Measurements from ENCODE around the gene DPP10. TPM values are rescaled to one million over a fixed set of nuclear protein-coding genes. Genes with fewer than 3 reads are reported as not detected.

The DPP10 gene
- total RNA-seq, 1 donor from 2014 or later: 1.1 TPM

DNA sequence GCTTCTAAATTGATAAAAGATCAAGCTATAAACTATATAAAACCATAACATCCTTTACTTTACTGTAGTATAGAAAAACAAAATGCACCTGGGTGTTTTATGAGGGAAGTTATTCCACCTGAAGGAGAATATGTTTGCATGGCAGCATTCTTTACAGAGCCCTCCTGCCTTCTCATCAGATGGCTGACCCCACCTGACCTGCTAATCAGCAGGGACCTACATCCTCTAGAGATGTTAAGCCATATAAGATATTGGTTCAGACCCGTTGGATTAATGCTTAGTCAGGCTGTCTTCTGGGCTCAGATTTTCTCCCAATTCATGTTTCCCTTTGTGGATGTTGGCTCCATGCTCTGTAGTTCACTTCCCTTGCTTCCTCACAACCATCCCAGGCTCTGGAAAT lies 414.8 kb downstream of the DPP10 start:
- Histone ChIP-seq H2AFZ (ENCODE audit: low read depth, low read length) (no peak overlapping the region), H3K4me2 (ENCODE audit: low read length) (no peak overlapping the region), H3K36me3 (ENCODE audit: insufficient read depth, low read length) (no peaks in the 10 kb centered on the region), H3K27ac (ENCODE audit: low read depth, low read length) (no peak overlapping the region), H4K20me1 (ENCODE audit: insufficient read depth, low read length) (no peaks in the 10 kb centered on the region), H3K9me3 (ENCODE audit: insufficient read depth, low read depth, low read length) (no peaks in the 10 kb centered on the region), H3K4me1 (ENCODE audit: insufficient read depth, low read length) (no peaks in the 10 kb centered on the region), H3K9ac (ENCODE audit: low read length) (no peak overlapping the region), H3K79me2 (ENCODE audit: insufficient read depth, low read length) (no peaks in the 10 kb centered on the region), H3K27me3 (ENCODE audit: insufficient read depth, low read length) (no peaks in the 10 kb centered on the region), H3K4me3 (ENCODE audit: insufficient read depth, low read depth, low read length) (no peak overlapping the region)
- no peaks in the 10 kb centered on the region for H3K27me3 Mint-ChIP-seq (ENCODE audit: low read depth, unreplicated experiment)
- no peaks in the 10 kb centered on the region for H3K9me3 Mint-ChIP-seq (ENCODE audit: unreplicated experiment)
- TF ChIP-seq EZH2 (IDR thresholded peaks at IDR 0.05; ENCODE audit: insufficient read depth, low read length): no peak
- TF ChIP-seq, protein P1, sequence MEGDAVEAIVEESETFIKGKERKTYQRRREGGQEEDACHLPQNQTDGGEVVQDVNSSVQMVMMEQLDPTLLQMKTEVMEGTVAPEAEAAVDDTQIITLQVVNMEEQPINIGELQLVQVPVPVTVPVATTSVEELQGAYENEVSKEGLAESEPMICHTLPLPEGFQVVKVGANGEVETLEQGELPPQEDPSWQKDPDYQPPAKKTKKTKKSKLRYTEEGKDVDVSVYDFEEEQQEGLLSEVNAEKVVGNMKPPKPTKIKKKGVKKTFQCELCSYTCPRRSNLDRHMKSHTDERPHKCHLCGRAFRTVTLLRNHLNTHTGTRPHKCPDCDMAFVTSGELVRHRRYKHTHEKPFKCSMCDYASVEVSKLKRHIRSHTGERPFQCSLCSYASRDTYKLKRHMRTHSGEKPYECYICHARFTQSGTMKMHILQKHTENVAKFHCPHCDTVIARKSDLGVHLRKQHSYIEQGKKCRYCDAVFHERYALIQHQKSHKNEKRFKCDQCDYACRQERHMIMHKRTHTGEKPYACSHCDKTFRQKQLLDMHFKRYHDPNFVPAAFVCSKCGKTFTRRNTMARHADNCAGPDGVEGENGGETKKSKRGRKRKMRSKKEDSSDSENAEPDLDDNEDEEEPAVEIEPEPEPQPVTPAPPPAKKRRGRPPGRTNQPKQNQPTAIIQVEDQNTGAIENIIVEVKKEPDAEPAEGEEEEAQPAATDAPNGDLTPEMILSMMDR (IDR thresholded peaks at IDR 0.05; ENCODE audit: insufficient read depth, low read depth, low read length): no peak
- no peaks in the 10 kb centered on the region for H3K36me3 Mint-ChIP-seq (ENCODE audit: low read depth, unreplicated experiment)
- no peak overlapping the region for H3K27ac Mint-ChIP-seq (ENCODE audit: unreplicated experiment)
- FAIRE-seq (no peak), DNase-seq (ENCODE audit: low read depth) (no peak)
- H3K4me3 Mint-ChIP-seq (ENCODE audit: unreplicated experiment): no peak overlapping the region
- no peaks in the 10 kb centered on the region for H3K4me1 Mint-ChIP-seq (ENCODE audit: low read depth, unreplicated experiment)

DNA sequence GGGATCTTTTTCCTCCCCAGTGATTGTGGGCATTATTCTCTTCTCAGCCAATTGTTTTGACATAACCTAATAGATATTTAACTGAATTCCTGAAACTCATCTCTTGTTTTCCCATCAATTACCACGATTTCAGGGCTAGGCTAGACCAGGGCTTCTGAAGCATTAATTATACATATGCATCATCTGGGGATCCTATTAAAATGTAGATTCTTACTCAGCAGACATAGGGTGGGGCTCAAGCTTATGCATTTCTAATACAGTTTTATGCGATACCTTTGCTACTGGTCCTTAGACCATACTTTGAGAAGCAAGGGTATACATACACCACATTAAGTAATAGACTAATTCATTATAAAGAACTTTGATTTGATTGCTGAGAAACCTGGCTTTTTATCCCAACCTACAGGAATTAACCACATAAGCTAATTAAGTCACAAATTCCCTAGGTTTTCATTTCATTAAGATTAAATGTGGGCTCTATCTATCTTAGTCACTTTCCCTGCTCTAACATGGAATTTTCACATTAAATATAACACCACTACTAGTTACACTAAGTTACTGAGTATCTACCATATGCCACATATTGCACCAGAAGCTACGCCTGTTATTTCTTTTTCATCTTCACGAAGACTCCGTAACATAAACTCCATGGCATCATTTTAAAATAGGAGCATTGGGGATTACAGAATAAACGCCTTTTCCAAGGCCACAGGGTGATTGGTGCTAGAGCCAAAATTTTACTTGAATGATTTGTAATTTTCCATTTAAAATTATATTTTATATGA lies 417.5 kb downstream of the DPP10 start:
- Mint-ChIP-seq H3K4me3 (ENCODE audit: unreplicated experiment) (no peak overlapping the region), H3K27me3 (ENCODE audit: low read depth, unreplicated experiment) (no peaks in the 10 kb centered on the region), H3K36me3 (ENCODE audit: low read depth, unreplicated experiment) (no peaks in the 10 kb centered on the region), H3K27ac (ENCODE audit: unreplicated experiment) (no peak overlapping the region), H3K9me3 (ENCODE audit: unreplicated experiment) (no peaks in the 10 kb centered on the region), H3K4me1 (ENCODE audit: low read depth, unreplicated experiment) (no peaks in the 10 kb centered on the region)
- no peak overlapping the region for H3K27ac ChIP-seq (ENCODE audit: low read depth, low read length)
- H3K9me3 ChIP-seq (ENCODE audit: insufficient read depth, low read depth, low read length): no peaks in the 10 kb centered on the region
- no peak for TF ChIP-seq EZH2 (IDR thresholded peaks at IDR 0.05; ENCODE audit: insufficient read depth, low read length)
- TF ChIP-seq, protein P1 (IDR thresholded peaks at IDR 0.05; ENCODE audit: insufficient read depth, low read depth, low read length): no peak
- no peak overlapping the region for H3K4me3 ChIP-seq (ENCODE audit: insufficient read depth, low read depth, low read length)
- no peaks in the 10 kb centered on the region for H3K36me3 ChIP-seq (ENCODE audit: insufficient read depth, low read length)
- FAIRE-seq (no peak), DNase-seq (ENCODE audit: low read depth) (no peak)
- H3K27me3 ChIP-seq (ENCODE audit: insufficient read depth, low read length): no peaks in the 10 kb centered on the region
- H2AFZ ChIP-seq (ENCODE audit: low read depth, low read length): no peak overlapping the region
- H3K79me2 ChIP-seq (ENCODE audit: insufficient read depth, low read length): no peaks in the 10 kb centered on the region
- H3K4me1 ChIP-seq (ENCODE audit: insufficient read depth, low read length): no peaks in the 10 kb centered on the region
- H3K4me2 ChIP-seq (ENCODE audit: low read length): no peak overlapping the region
- H4K20me1 ChIP-seq (ENCODE audit: insufficient read depth, low read length): no peaks in the 10 kb centered on the region
- H3K9ac ChIP-seq (ENCODE audit: low read length): no peak overlapping the region

DNA sequence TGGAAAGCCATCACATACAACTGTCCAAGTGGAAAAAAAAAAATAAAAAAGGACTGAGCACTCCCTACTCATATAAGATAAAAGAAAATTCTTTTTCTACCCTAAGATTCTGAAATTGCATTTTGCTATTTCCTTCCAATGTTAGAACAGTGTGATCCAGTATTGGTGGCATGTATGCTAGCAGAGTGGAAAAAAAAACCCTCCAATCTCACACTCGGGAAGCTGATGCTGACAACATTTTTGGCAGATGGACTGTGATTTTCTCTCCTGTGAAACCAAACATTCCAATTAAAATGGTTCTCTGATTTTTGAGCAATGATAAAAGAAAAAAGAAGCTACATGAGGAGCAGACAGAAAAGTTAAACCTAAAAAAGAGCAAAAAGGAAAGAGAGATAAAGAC lies 419.8 kb downstream of the DPP10 start:
- Mint-ChIP-seq H3K36me3 (ENCODE audit: low read depth, unreplicated experiment) (no peaks in the 10 kb centered on the region), H3K27ac (ENCODE audit: unreplicated experiment) (no peak overlapping the region), H3K27me3 (ENCODE audit: low read depth, unreplicated experiment) (no peaks in the 10 kb centered on the region), H3K4me1 (ENCODE audit: low read depth, unreplicated experiment) (no peaks in the 10 kb centered on the region), H3K9me3 (ENCODE audit: unreplicated experiment) (no peaks in the 10 kb centered on the region), H3K4me3 (ENCODE audit: unreplicated experiment) (no peak overlapping the region)
- DNase-seq (ENCODE audit: low read depth) (no peak), FAIRE-seq (no peak)
- Histone ChIP-seq H4K20me1 (ENCODE audit: insufficient read depth, low read length) (no peaks in the 10 kb centered on the region), H3K4me3 (ENCODE audit: insufficient read depth, low read depth, low read length) (no peak overlapping the region), H3K79me2 (ENCODE audit: insufficient read depth, low read length) (no peaks in the 10 kb centered on the region), H3K9me3 (ENCODE audit: insufficient read depth, low read depth, low read length) (no peaks in the 10 kb centered on the region), H3K27me3 (ENCODE audit: insufficient read depth, low read length) (no peaks in the 10 kb centered on the region), H2AFZ (ENCODE audit: low read depth, low read length) (no peak overlapping the region), H3K4me1 (ENCODE audit: insufficient read depth, low read length) (no peaks in the 10 kb centered on the region), H3K4me2 (ENCODE audit: low read length) (no peak overlapping the region), H3K27ac (ENCODE audit: low read depth, low read length) (no peak overlapping the region), H3K9ac (ENCODE audit: low read length) (no peak overlapping the region), H3K36me3 (ENCODE audit: insufficient read depth, low read length) (no peaks in the 10 kb centered on the region)
- TF ChIP-seq, protein P1 (IDR thresholded peaks at IDR 0.05; ENCODE audit: insufficient read depth, low read depth, low read length): no peak
- no peak for TF ChIP-seq EZH2 (IDR thresholded peaks at IDR 0.05; ENCODE audit: insufficient read depth, low read length)
